K562 (cell line): ENCODE data around the gene PRR7. TPM values are rescaled to one million over a fixed set of nuclear protein-coding genes. Genes with fewer than 3 reads are reported as not detected.

Experiments used
- ATF4 ChIP-seq: fragments of 450-650 bp; formaldehyde crosslinking; IDR thresholded peaks from 2 replicates; pipeline ENCODE4 v1.4.0; 2022; ENCODE audit warnings: mild to moderate bottlenecking, moderate library complexity
- BCL6 ChIP-seq: fragments of 250-450 bp; sonication (Bioruptor Pico); IDR thresholded peaks from 2 replicates; pipeline ENCODE4 v1.4.0; 2020
- HBP1 ChIP-seq: fragments of 450-650 bp; formaldehyde crosslinking; IDR thresholded peaks from 2 replicates; pipeline ENCODE4 v1.4.0; 2022; ENCODE audit warnings: missing genetic modification characterization
- JUND ChIP-seq, 2 experiments: IDR thresholded peaks; 2 replicates in 1 of 2; 3 replicates in 1 of 2; pipeline ENCODE4 v1.6.1; 2011; ENCODE audit warnings: borderline replicate concordance in 2 of 2, low read depth in 2 of 2, low read length in 2 of 2, improper control_type of control experiment in 1 of 2, missing biosample characterization in 1 of 2, missing genetic modification characterization in 1 of 2, missing genetic modification reagents in 1 of 2
- MEF2D ChIP-seq: conservative IDR thresholded peaks from 2 replicates; pipeline ENCODE4 v1.6.1; 2016; ENCODE audit warnings: low read depth, missing genetic modification characterization, missing compliant biosample characterization
- PRMT5 ChIP-seq: sonication (generic); formaldehyde crosslinking; IDR thresholded peaks from 2 replicates; pipeline ENCODE4 v1.5.0; 2020; ENCODE audit warnings: missing genetic modification reagents
- PTBP1 ChIP-seq: fragments of 200-400 bp; formaldehyde crosslinking; IDR thresholded peaks from 2 replicates; pipeline ENCODE4 v1.6.1; 2017; ENCODE audit warnings: low read depth, low read length
- SRF ChIP-seq, 2 experiments: fragments of 250-450, 450-650 bp in 1 of 2; sonication (Bioruptor Pico) in 1 of 2; sonication (generic) in 1 of 2; formaldehyde crosslinking; IDR thresholded peaks; 2 replicates each; pipeline versions ENCODE4 v1.5.0 to v1.5.1; 2020 to 2022; ENCODE audit warnings: mild to moderate bottlenecking in 1 of 2, missing genetic modification reagents in 1 of 2
- SRSF9 ChIP-seq: fragments of 200-400 bp; formaldehyde crosslinking; IDR thresholded peaks from 2 replicates; pipeline ENCODE4 v1.6.1; 2017; ENCODE audit warnings: low read depth, low read length, borderline replicate concordance
- ZC3H11A ChIP-seq: IDR thresholded peaks from 2 replicates; pipeline ENCODE4 v1.6.1; 2012; ENCODE audit warnings: low read depth, low read length, improper control_type of control experiment
- ZNF253 ChIP-seq: fragments of 250-450 bp; sonication (Bioruptor Pico); conservative IDR thresholded peaks from 2 replicates; pipeline ENCODE4 v1.6.1; 2021; ENCODE audit warnings: mild to moderate bottlenecking
- ZNF3 ChIP-seq: fragments of 250-450 bp; sonication (Bioruptor Pico); IDR thresholded peaks from 2 replicates; pipeline ENCODE4 v1.5.0; 2021; ENCODE audit warnings: mild to moderate bottlenecking, moderate library complexity
- ZNF512 ChIP-seq: IDR thresholded peaks from 2 replicates; pipeline ENCODE4 v1.6.1; 2016; ENCODE audit warnings: missing genetic modification characterization, missing compliant biosample characterization
- polyA plus RNA-seq, 8 experiments: library from polyadenylated mRNA; depleted of rRNA in 4 of 8; stranded (reverse) in 5 of 8; unstranded in 3 of 8; fragments of >200 nt; fragmentation: Nextera tagmentation in 2 of 8; fragmentation: Illumina TruSeq in 1 of 8; extraction: Ambion mirVana in 2 of 8; extraction: Trizol in 1 of 8; gene quantifications; 2 replicates each; pipeline versions ENCODE4 v1.2.1 to v1.2.3, GENCODE V29; 2011 to 2014; ENCODE audit warnings: inconsistent platforms in 1 of 8, missing spikeins in 1 of 8
- total RNA-seq, 7 experiments: library from RNA; depleted of rRNA in 6 of 7; stranded (reverse); fragments of >200 nt in 6 of 7; fragmentation: Illumina TruSeq in 2 of 7; extraction: Trizol in 2 of 7; gene quantifications; 2 replicates each; pipeline versions ENCODE4 v1.2.1 to v1.2.3, GENCODE V29; 2011 to 2021; ENCODE audit warnings: low replicate concordance in 1 of 7
- TF ChIP-seq, protein P1 (sequence below): fragments of 250-450 bp; sonication (Bioruptor Pico); IDR thresholded peaks from 2 replicates; pipeline ENCODE4 v1.8.0; 2021; ENCODE audit warnings: moderate library complexity, mild to moderate bottlenecking, inconsistent platforms
- TF ChIP-seq, protein P2 (sequence below): fragments of 250-450 bp; sonication (Bioruptor Pico); IDR thresholded peaks from 2 replicates; pipeline ENCODE4 v1.5.0; 2020; ENCODE audit warnings: mild to moderate bottlenecking, borderline replicate concordance
- TF ChIP-seq, protein P3 (sequence below), 2 experiments: fragments of 450-650 bp in 1 of 2; IDR thresholded peaks; 2 replicates each; pipeline ENCODE4 v1.6.1; 2011 to 2017; ENCODE audit warnings: low read depth in 2 of 2, antibody characterized with exemption in 1 of 2, borderline replicate concordance in 1 of 2, low read length in 1 of 2, mild to moderate bottlenecking in 1 of 2, mixed read lengths in 1 of 2; ENCODE audit not compliant: control insufficient read depth in 1 of 2

The PRR7 gene
- total and polyA plus RNA-seq, 9 of the 15 experiments (the other 6 are each of a cell fraction or from before 2014, with no cell fraction given): 0.80 to 11.3 (median 10.4) TPM; not detected in 4

DNA sequence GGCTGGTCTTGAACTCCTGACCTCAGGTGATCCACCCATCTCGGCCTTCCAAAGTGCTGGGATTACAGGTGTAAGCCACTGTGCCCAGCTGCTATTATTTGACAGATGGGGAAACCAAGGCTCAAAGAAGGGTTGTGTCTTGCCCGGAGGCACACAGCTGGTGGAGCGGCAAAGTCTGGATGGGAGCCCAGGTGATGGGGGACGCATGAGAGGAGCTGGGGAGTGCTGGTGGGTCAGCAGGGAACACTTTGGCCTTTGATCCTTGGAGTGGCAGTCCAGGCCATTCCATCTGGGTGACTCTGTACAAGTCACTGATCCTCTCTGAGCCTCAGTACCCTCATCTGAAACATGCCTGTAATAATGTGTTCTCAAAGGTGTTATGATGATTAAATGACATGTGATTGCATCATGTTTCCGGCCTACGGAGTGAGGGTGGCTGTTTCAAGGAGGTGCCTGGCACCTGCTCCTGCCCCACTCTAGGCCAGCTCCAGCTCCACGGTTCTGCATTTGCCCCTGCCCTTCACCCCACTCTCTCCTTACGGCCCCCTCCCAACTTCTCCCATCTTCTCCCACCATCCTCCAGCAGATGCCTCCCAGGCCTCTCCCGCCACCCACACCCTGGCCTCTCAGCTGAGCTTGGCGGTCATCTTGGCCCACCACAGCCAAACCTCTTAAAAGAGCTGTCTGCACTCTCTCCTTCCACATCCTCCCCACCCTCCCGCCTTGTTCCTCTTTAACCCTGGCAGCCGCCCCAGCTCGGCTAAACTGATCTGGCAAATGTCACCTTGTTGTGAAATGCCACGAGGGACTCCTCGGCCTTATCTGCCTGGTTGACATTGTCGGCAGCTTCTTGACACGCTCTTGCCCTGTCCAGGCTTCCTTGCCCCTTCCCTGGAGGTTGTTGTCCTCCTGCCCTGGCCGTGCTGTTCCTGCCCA lies 32.4 kb downstream of the PRR7 start (continued):
- TF ChIP-seq ZNF253 (CRISPR knock-in tag): no peak
- no peak for TF ChIP-seq ZNF3 (CRISPR knock-in tag)
- no peak for TF ChIP-seq PTBP1
- TF ChIP-seq ATF4 (CRISPR knock-in tag): peak; percentile 87
- TF ChIP-seq, protein P1, sequence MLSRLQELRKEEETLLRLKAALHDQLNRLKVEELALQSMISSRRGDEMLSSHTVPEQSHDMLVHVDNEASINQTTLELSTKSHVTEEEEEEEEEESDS (CRISPR knock-in tag): no peak
- 0 out of 2 replicates have a peak, but pooled peaks have one; percentile 12 for TF ChIP-seq JUND (IDR thresholded peaks at IDR 0.05; ENCODE audit: borderline replicate concordance, low read depth, low read length)
- TF ChIP-seq JUND (tag; IDR thresholded peaks at IDR 0.05; ENCODE audit: borderline replicate concordance, low read depth, low read length): no peak
- TF ChIP-seq HBP1 (CRISPR knock-in tag): peak; percentile 96
- no peak for TF ChIP-seq SRF (CRISPR knock-in tag; IDR thresholded peaks at IDR 0.05)
- TF ChIP-seq, protein P2, sequence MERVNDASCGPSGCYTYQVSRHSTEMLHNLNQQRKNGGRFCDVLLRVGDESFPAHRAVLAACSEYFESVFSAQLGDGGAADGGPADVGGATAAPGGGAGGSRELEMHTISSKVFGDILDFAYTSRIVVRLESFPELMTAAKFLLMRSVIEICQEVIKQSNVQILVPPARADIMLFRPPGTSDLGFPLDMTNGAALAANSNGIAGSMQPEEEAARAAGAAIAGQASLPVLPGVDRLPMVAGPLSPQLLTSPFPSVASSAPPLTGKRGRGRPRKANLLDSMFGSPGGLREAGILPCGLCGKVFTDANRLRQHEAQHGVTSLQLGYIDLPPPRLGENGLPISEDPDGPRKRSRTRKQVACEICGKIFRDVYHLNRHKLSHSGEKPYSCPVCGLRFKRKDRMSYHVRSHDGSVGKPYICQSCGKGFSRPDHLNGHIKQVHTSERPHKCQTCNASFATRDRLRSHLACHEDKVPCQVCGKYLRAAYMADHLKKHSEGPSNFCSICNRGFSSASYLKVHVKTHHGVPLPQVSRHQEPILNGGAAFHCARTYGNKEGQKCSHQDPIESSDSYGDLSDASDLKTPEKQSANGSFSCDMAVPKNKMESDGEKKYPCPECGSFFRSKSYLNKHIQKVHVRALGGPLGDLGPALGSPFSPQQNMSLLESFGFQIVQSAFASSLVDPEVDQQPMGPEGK (CRISPR knock-in tag): no peak
- no peak for TF ChIP-seq ZNF512 (tag)
- TF ChIP-seq MEF2D (tag): 0 out of 2 replicates have a peak, but pooled peaks have one; percentile 31
- no peak for TF ChIP-seq SRSF9
- no peak for TF ChIP-seq PRMT5 (CRISPR knock-in tag)
- TF ChIP-seq ZC3H11A: no peak
- no peak for TF ChIP-seq BCL6
- TF ChIP-seq, protein P3, sequence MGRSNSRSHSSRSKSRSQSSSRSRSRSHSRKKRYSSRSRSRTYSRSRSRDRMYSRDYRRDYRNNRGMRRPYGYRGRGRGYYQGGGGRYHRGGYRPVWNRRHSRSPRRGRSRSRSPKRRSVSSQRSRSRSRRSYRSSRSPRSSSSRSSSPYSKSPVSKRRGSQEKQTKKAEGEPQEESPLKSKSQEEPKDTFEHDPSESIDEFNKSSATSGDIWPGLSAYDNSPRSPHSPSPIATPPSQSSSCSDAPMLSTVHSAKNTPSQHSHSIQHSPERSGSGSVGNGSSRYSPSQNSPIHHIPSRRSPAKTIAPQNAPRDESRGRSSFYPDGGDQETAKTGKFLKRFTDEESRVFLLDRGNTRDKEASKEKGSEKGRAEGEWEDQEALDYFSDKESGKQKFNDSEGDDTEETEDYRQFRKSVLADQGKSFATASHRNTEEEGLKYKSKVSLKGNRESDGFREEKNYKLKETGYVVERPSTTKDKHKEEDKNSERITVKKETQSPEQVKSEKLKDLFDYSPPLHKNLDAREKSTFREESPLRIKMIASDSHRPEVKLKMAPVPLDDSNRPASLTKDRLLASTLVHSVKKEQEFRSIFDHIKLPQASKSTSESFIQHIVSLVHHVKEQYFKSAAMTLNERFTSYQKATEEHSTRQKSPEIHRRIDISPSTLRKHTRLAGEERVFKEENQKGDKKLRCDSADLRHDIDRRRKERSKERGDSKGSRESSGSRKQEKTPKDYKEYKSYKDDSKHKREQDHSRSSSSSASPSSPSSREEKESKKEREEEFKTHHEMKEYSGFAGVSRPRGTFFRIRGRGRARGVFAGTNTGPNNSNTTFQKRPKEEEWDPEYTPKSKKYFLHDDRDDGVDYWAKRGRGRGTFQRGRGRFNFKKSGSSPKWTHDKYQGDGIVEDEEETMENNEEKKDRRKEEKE (IDR thresholded peaks at IDR 0.05; ENCODE audit: borderline replicate concordance in 1 of 2, control insufficient read depth in 1 of 2, low read depth in 2 of 2, low read length in 1 of 2): no peak
